Astrocyte (in vitro differentiated cells and primary cell): Measurements from ENCODE around the gene NPHS2.

Experiments
- EZH2 ChIP-seq: IDR thresholded peaks from 2 replicates; pipeline ENCODE4 v1.6.1; 2012; ENCODE audit warnings: mild to moderate bottlenecking, low read length, inconsistent platforms; ENCODE audit not compliant: insufficient read depth
- TF ChIP-seq, protein P1 (sequence below): IDR thresholded peaks from 2 replicates; pipeline ENCODE4 v1.5.1; 2011; ENCODE audit warnings: low read depth, mild to moderate bottlenecking, inconsistent platforms, low read length, moderate library complexity; ENCODE audit not compliant: insufficient read depth

DNA sequence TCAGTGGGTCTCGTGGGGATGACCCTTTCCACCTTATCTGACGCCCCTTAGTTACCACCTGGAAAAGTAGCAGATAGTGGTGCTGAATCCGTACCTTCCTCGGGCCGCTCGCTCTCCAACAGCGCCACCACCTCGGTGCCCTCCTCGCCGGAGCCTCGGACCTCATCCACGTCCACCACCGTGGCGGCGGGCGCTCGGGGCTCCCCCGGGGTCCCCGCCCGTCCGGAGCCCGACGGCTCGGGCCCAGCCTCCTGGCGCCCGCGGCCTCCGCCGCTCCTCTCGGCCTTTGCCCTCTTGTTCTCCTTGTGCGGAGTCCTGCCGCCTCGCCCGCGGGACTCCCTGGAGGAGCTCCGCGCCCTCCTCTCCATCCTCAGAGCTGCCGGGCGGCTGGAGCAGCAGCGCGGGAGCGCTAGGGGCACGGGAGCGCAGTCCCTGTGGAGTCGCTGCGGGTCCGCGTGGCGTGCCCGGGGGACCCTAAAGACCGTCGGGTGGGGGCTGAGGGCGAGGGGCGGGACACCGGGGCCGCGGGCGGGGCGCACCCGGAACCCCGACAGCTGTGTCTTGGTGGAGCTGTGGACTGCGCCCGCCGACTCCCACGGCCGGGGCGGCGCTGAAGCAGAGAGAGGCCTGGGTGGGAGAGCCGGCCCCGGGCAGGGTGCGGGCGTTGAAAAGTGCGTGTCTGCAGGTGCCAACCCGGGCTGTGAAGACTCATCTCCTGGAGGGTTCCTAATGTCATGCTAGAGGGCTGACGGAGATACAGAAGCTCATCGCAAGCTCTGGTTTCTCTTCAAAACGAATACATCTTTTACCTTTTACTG lies at the start of gene NPHS2:
- TF ChIP-seq, protein P1, sequence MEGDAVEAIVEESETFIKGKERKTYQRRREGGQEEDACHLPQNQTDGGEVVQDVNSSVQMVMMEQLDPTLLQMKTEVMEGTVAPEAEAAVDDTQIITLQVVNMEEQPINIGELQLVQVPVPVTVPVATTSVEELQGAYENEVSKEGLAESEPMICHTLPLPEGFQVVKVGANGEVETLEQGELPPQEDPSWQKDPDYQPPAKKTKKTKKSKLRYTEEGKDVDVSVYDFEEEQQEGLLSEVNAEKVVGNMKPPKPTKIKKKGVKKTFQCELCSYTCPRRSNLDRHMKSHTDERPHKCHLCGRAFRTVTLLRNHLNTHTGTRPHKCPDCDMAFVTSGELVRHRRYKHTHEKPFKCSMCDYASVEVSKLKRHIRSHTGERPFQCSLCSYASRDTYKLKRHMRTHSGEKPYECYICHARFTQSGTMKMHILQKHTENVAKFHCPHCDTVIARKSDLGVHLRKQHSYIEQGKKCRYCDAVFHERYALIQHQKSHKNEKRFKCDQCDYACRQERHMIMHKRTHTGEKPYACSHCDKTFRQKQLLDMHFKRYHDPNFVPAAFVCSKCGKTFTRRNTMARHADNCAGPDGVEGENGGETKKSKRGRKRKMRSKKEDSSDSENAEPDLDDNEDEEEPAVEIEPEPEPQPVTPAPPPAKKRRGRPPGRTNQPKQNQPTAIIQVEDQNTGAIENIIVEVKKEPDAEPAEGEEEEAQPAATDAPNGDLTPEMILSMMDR = no peak
- peak; percentile 75 for TF ChIP-seq EZH2
